SU-DHL-6 (cell line): ENCODE data around the gene C5orf63.

ENCODE experiments used
- EZH2phosphoT487 ChIP-seq: fragments of 200-600 bp; sonication (generic), shearing (Covaris generic); conservative IDR thresholded peaks from 2 replicates; pipeline ENCODE4 v1.6.1; 2018; ENCODE audit warnings: mild to moderate bottlenecking, antibody characterized with exemption, low read length, moderate library complexity, mixed read lengths
- TF ChIP-seq, protein P1 (sequence below): fragments of 200-600 bp; sonication (generic); IDR thresholded peaks from one replicate; pipeline ENCODE4 v1.5.1; 2017; ENCODE audit warnings: antibody characterized with exemption, mild to moderate bottlenecking, low read length, moderate library complexity; ENCODE audit not compliant: insufficient read depth, poor library complexity, severe bottlenecking

- TF ChIP-seq, protein P1, sequence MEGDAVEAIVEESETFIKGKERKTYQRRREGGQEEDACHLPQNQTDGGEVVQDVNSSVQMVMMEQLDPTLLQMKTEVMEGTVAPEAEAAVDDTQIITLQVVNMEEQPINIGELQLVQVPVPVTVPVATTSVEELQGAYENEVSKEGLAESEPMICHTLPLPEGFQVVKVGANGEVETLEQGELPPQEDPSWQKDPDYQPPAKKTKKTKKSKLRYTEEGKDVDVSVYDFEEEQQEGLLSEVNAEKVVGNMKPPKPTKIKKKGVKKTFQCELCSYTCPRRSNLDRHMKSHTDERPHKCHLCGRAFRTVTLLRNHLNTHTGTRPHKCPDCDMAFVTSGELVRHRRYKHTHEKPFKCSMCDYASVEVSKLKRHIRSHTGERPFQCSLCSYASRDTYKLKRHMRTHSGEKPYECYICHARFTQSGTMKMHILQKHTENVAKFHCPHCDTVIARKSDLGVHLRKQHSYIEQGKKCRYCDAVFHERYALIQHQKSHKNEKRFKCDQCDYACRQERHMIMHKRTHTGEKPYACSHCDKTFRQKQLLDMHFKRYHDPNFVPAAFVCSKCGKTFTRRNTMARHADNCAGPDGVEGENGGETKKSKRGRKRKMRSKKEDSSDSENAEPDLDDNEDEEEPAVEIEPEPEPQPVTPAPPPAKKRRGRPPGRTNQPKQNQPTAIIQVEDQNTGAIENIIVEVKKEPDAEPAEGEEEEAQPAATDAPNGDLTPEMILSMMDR, result no peak
- no peak for TF ChIP-seq EZH2phosphoT487
Observed at GRCh38 chr5:127063257-127063913, 9.9 kb downstream of the C5orf63 start.
